D341Med (cell line): ENCODE data around the gene SLC3A2.
"Not testable (repeated sequence)": the region's sequence is repeated elsewhere in the genome, so short reads cannot be mapped to it uniquely, and the experiment has no call there.

ENCODE experiments used
- DNase-seq: peaks from one replicate; pipeline ENCODE4 v3.0.0; 2012; ENCODE audit warnings: low spot score

SLC3A2 gene

DNA sequence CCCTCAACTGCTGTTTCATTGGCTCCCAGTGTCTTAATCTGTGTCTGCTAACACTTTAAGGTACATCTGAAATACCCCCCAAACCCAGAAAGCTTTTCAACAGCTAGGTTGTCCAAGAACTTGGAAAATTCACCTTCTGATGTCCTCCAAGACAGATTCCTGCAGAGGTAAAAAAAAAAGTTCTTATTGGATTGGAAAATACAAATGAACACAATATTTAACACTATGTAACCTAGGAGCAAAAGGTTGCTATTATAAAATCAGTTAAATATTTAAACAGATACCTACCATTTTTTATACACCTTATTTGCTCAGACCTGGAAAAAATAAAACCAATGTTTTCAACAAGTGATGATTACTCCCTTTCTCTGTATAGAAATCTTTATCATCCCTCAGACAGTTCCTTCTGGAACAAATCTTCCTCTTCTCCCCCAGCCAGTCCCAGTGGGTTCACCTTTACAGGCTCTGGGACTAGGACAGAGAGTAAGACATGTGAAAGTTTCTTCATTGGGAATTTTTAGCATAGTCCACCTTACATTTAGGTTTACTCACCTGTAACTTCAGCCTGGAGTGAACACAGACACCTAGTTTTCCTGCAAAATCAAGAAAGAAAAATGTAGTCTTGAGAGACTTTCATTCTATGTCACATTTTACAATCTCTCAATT is 28.0 kb upstream of the SLC3A2 start:
- no peak for DNase-seq

DNA sequence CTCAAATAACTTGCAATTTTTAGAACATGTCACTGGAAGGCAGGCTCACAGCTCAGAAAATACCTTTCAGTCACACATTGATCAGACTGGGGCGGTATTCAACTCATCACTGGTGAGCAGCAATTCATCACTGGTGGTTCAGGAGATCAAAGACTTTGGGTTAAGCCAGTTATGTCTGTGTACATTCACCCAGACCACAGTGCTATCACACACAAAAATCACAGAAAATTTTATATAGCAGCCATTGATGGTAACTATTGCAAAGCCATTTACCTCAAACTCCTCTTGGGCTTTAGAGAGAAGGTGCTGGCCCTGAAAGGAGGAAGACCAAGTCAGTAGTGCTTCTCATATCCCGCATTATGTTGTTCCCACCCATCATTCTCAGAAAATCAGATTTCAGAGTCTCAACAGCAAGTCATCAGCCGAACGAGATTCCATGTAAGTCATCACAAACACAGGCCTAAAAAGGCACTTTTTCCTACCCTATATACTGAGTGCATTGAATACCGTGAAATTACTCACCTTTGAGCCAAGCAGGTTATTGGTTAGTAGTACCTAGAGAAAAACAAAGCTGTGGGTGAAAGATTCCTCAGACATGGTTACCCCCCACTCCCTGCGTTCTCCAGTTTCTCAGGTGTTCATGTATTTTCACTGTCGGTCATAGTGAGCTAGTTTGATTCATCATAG is 27.3 kb upstream of the SLC3A2 start:
- DNase-seq = no peak

DNA sequence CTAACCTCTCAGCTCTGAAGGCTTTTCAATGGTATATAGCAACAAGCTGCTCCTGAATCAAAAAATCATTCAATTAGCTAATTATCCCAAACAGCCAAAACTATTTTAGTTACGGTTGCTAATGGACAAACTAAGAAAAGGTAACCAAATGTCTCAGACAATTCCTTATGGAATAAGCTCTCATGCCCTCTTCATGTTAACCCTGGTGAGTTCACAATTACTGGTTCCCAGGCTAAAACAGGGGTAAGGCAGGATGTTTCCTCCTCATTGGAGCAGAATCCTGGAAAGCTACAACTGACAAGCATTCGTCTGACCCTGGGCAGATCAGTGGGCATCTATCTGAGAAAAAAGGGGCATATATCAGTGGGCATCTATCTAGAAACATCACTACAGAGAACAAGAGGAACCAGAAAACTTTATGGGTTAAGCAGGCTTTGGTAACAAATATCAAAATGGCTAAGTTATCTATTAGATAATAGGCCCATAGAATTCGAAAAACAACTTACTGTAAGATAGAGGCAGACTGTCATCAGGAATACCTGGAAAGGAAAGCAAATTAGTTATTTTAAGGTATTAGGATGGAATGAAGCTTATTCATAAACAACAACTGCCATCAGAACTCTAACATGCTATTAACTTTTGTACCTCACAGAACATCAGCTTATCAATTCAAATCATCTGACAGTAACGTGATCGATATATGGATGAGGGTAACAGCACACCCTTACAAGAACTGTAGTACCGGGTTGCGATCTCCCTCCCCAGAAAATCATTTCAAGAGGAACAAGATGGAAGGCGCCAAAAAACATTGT is 26.5 kb upstream of the SLC3A2 start:
- no peak for DNase-seq

DNA sequence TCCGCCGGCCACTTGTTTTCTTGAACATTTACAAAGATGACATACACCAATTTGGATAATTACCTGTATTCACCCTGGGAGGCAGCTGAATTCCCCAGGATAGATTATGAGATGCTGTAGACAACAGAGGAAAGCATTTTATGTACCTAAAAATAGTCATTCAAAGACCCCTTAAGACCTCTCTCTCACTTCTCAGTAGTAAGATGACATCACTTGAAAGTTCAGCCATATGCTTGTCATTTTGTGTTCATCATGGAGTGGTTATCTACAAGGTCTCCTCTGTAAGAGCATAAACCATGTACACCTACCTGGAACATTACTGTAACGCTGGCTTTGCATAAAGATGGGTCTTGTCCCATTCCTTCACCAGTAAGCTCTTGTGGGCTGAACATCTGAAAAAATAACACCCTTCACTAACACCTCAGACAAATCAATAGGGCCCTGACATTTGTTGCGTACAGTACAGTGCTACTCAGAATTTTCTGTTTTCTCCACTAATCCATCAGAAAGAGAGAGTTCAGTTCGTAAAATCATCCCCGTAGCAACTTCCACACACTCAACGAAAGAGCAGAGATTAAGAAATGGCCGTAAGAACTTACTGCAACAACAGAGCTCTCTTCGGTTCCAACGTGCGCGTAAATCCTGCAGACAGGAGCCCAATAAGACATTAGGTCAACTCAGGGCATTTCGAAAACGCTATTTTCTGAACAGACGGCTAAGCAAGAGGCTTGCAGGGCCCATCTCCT is 25.7 kb upstream of the SLC3A2 start:
- DNase-seq = no peak

DNA sequence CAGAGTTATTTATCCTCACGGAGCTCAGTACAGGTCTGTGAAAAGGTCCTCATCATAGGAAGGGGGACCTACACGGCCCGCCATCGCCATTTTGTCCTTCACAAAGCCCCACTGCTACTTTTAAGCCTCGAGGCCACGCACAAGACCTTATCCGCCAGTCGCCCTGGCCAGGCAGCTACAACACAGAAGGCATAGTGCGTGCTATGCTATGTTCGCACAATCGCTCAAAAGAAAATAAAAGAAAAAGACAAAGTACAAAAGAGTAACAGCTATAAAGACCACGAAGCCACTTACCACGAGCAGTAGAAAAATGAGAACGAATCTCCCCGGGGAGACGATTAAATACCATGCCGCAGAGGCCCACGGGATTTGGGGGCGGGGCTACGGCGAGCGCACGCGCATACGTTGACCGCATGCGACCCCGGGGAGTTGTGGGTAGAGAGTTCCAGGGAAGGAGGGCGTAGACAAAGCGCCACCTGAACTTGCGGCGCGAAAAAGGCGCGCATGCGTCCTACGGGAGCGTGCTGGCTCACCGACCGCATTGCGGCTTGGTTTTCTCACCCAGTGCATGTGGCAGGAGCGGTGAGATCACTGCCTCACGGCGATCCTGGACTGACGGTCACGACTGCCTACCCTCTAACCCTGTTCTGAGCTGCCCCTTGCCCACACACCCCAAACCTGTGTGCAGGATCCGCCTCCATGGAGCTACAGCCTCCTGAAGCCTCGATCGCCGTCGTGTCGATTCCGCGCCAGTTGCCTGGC is 24.9 kb upstream of the SLC3A2 start:
- DNase-seq = peak; percentile 93

DNA sequence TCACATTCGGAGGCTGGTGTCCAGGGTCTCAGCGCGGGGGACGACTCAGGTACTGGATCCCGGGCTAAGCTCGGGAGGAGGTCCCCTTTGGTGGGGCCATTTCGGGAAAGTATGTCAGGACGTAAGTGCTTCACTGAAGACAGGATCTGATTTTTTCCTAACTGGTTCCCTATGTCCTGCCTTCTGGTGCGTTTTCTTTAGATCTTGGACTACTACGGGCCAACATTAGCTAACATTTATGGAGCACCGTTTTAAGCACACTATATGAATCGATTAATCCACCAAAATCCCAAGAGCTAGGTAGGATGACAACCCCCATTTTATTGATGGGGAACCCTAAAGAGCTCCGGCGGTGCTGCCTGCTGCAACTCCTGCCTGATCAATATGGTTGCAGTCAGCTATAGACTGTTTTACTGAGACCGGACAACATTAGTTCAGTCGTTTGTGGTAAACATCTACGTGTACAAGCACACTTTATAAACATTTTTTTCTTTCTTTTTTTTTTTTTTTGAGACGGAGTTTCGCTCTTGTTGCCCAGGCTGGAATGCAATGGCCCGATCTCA is 24.3 kb upstream of the SLC3A2 start:
- no peak for DNase-seq

DNA sequence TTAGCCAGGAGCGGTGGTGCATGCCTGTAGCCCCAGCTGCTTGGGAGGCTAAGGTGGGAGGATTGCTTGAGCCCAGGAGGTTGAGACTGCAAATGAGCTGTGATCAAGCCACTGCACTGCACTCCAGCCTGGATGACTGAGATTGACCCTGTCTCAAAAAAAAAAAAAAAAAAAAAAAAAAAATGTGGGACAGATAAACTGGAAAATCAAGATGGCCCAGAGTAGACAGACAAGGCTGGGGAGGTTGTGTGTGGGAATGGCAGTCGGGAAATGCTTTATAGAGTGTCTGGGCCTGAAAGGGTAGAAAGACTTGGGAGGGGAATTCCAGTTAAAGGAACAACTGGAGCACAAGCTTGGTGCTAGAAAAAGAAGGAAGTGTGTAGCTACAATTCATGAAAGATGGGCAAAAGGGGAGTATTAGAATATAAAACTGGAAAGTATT is 23.1 kb upstream of the SLC3A2 start:
- DNase-seq = no peak

DNA sequence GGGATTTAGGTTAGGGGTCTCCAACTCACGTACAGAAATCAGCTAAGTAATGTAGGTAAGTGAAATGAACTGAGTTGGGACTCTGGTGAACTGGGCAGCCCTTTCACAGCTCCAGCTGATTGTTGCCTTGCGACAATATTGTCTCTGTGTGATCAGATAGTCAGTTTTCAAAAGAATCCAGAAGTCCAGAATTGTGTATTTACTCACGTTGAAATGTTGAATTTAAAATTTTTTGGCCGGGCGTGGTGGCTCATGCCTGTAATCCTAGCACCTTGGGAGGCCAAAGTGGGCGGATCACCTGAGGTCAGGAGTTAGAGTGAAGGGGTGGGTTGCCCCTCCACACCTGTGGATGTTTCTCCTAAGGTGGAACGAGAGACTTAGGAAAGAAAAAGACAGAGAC is 22.5 kb upstream of the SLC3A2 start:
- DNase-seq = no peak

DNA sequence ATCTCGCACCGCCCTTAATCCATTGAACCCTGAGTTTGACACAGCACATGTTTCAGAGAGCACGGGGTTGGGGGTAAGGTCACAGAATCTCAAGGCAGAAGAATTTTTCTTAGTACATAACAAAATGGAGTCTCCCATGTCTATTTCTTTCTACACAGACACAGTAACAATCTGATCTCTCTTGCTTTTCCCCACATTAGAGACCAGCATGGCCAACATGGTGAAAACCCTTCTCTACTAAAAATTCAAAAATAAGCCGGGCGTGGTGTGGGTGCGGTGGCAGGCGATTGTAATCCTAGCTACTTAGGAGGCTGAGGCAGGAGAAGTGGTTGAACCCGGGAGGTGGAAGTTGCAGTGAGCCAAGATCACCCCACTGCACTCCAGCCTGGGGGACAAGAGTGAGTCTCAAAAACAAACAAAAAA is 21.4 kb upstream of the SLC3A2 start:
- not testable (repeated sequence) for DNase-seq

DNA sequence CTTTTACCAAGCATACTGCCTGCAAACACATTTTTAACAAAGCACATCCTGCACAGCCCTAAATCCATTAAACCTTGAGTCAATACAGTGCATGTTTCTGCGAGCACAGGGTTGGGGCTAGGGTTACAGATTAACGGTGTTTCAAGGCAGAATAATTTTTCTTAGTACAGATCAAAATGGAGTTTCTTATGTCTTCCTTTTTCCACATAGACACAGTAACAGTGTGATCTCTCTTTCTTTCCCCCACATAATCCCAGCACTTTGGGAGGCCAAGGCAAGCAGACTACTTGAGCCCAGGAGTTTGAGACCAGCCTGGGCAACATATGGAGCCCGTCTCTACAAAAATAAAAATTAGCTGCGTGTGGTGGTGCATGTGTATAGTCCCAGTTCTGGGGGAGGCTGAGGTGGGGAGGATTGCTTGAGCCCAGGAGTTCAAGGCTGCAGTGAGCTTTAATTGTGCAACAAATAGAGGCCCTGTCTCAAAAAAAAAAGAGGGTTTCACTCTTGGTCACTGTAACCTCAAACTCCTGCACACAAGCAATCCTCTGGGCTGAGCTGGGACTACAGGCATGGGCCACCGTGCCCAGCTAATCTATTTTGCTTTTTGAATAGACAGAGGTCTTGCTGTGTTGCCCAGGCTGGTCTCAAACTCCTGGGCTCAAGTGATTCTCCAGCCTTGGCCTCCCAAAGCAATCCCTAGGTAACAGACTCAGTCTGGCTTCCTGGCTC is 19.7 kb upstream of the SLC3A2 start:
- no peak for DNase-seq

DNA sequence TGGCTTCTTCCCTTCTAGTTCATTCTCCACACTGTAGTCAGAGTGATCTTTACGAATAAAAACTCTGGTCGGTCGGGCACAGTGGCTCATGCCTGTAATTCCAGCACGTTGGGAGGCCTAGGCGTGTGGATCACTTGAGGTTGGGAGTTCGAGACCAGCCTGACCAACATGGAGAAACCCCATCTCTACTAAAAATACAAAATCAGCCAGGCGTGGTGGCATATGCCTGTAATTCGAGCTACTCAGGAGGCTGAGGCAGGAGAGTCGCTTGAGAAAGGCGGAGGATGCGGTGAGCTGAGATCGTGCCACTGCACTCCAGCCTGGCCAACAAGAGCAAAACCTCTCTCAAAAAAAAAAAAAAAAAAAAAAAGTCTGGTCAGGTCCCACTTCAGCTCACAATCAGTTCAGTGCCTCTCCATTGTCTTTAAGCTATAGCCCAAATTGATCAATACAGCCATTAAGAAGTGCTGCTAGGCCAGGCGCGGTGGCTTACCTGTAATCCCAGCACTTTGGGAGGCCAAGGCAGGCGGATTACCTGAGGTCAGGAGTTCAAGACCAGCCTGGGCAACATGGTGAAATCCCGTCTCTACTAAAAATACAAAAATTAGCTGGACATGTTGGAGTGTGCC is 19.0 kb upstream of the SLC3A2 start:
- DNase-seq = not testable (repeated sequence)

DNA sequence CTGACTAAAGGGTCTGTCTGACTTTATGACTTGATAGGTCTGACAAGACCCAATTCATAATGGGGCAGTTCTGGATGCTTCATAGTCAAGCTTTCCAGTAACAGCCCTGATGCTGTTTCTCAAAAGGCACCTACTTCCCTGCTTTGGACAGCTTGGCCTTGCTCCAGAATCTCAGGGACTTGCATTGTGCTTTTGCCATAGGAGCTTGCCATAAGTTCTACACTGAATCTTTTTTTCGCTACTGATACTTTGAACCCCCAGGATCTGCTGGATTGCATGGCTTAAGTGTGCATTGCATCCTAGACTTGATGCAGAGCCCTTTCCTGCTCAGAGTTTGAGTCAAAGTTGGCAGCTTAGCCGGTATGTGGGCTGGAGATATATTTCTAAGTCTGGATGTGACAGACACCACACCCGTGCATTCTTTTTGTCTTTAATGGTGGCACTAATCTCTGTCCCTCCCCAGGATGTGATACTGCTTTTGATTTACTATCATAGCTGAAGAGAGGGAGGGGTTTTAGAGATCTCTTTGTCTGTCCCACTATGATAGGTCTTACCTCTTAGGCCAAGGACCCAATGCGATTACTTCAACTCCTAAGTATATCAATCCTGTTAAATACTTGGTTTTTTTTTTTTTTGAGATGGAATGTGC is 16.9 kb upstream of the SLC3A2 start:
- no peak for DNase-seq

DNA sequence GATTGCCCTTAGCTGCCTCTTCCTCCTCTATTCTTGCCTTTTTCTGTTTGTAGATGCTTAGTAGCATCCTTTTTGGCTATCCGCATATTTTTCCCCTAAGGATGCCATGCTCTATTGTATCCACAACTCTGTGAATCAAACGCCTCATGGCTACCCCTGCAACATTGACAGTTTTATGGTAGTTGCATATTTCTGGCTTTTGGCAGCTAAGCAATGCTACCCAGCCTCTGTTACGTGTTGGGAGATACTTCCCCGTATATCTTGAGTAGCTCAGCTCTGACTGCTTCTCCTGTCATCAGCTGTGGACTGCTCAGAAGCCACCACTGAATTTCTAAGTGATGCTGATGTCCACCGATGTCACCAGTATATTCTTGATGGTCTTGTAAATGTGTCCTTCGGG is 15.1 kb upstream of the SLC3A2 start:
- no peak for DNase-seq

DNA sequence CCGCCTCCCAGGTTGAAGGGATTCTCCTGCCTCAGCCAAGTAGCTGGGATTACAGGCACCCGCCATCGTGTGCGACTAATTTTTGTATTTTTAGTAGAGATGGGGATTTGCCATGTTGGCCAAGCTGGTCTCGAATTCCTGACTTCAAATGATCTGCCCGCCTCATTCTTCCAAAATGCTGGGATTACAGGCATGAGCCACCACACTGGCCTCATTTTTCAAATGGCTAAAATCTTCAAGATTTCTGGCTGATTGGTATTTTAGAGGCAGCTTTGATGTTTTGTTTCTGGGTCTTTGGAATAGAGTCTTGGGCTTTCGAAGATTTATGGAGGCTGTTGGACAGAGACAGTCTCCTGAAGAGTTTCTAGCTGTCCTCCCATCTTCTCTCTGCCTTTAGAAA is 5.8 kb upstream of the SLC3A2 start:
- DNase-seq = no peak

DNA sequence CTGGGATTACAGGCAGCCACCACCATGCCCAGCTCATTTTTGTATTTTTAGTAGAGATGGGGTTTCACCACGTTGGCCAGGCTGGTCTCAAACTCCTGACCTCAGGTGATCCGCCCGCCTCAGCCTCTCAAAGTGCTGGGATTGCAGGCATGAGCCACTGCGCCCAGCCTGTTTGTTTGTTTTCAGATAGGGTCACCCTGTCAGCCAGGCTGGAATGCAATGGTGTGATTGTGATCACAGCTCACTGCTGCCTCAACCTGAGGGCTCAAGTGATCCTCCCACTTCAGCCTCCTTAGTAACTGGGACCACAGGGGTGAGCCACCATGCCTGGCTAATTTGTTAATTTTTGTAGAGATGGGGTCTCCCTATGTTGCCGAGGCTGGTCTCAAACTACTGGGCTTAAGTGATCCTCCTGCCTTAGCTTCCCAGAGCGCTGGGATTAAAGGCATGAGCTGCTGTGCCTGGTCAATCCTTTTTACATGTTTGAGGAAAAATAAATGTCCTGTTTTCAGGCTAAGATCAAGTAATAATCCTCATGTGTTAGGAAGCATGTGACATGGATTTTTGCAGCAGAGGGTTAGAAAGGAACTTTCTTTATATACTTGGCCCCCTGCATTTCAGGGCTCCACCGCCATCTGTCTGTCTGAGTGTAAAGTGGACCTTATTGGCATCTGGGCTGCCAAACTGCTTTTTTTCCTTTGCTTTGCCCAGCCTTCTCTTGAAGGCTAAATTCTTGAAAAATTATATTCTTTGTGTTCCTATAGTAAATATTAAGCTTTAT is 4.8 kb upstream of the SLC3A2 start:
- DNase-seq = no peak

DNA sequence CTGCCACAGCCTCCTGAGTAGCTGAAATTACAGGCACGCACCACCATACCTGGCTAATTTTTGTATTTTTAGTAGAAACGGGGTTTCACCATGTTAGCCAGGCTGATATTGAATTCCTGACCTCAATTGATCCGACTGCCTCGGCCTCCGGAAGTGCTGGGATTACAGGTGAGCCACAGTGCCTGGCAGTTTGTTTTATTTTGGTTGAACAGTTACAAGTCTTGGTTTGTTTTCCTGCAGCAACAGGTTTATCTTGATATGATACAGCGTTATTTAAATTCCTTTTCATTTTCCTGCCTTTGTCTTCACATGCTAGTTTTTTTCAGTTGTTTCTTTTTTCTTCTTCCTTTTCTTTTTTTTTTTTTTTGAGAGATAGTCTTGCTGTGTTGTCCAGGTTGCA is 4.0 kb upstream of the SLC3A2 start:
- DNase-seq = no peak

DNA sequence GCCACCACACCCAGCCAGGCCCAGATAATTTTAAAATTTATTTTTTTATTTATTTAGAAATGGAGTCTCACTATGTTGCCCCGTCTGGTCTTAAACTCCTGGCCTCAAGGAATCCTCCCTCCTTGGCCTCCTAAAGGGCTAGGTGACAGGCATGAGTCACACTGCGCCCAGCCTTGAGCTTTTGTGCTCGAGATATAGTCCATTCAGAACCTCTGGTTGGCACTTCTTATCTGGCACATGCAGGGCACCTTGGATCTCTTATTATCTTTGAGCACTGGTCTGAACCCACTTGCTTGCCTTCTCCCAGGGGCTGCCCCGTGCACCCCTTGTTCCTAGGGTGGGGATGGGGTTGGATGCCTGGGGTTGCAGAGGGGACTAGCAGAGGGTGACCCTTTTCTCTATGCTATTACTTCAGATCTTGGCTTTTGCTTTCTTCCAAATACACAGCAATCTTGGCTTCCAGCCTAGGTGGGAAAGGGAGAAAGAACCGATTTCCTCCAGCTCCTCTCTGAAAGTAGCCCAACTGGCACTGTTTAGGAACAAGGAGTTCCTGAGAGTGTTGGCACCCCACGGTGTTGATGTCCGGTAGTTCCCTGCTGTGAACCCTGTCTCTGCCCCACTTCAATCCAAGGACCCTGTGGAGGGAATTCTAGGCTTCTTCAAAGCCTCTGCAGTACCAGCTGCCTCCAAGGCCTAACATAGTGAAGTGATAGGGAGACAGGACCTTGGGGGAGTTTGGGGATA is 1.3 kb upstream of the SLC3A2 start:
- DNase-seq = no peak

DNA sequence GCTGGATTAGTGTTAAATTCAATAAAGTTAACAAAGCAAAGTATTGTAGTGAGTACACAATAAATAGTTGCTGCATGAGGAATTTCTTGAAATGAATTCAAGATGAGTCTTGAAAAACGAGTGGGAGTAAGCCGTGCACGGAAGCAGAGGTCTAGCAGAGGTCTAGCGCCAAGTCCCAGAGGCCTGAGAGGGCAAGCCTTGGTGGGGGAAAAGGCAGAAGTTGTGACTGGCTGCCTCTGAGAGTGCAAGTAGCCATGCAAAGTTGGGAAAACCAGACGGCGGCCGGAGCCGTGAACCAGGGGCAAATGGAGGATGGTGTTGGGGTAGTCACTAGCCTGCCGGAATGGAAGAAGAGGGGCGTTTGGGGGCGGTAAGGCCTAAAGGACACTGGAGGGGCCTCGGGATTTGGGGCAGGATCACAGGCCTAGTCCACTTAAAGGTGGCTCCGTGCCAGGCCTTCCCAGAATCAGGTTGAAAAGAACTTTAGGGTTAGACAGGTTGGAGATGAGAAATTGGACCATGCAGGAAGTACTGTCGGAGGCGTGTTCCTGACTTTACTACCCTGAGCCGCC is 379 bp upstream of the SLC3A2 start:
- DNase-seq = no peak
